Body of pancreas (tissue), 4 donors: ENCODE measurements around the gene DNTT. TPM values are rescaled to one million over a fixed set of nuclear protein-coding genes. Genes with fewer than 3 reads are reported as not detected.

Experiments used
- ATAC-seq: fragments of 150-250 bp; one replicate; pipeline ENCODE4 v1.9.1; 2016
- DNase-seq, 4 donors: peaks; one replicate each; pipeline ENCODE4 v3.0.0-alpha.2; 2019
- H3K27ac ChIP-seq, 4 donors: fragments of 200-600 bp; sonication (generic); 1 replicate in 3 of 4; 2 replicates in 1 of 4; pipeline versions ENCODE4 v1.5.1 to v1.6.1; 2016 to 2019; ENCODE audit warnings: mild to moderate bottlenecking in 1 of 4, mixed read lengths in 1 of 4, moderate library complexity in 1 of 4
- H3K27me3 ChIP-seq, 2 donors: fragments of 200-600 bp; sonication (generic); one replicate each; pipeline ENCODE4 v1.6.0; 2016; ENCODE audit warnings: mild to moderate bottlenecking in 1 of 2
- H3K36me3 ChIP-seq, 2 donors: fragments of 200-600 bp; sonication (generic); replicated peaks in 1 of 2; 2 replicates each; pipeline ENCODE4 v1.5.1; 2016; ENCODE audit warnings: low read depth in 2 of 2; ENCODE audit not compliant: insufficient read depth in 1 of 2
- H3K4me1 ChIP-seq: fragments of 200-600 bp; sonication (generic); one replicate; pipeline ENCODE4 v1.6.0; 2016
- H3K4me3 ChIP-seq, 2 donors: fragments of 200-600 bp; sonication (generic); 1 replicate in 1 of 2; 2 replicates in 1 of 2; pipeline ENCODE4 v1.5.1; 2016 to 2019
- H3K9me3 ChIP-seq, 3 donors: fragments of 200-600 bp; sonication (generic); 1 replicate in 2 of 3; 2 replicates in 1 of 3; pipeline ENCODE4 v1.5.1; 2016
- CTCF ChIP-seq, 7 experiments: fragments of 450-650 bp in 4 of 7; fragments of 200-600 bp in 3 of 7; sonication (generic) in 3 of 7; IDR thresholded peaks; one replicate each; pipeline ENCODE4 v1.5.1; 2016 to 2019; ENCODE audit warnings: antibody characterized with exemption in 7 of 7
- POLR2A ChIP-seq, 3 donors: fragments of 450-650 bp; IDR thresholded peaks; one replicate each; pipeline ENCODE4 v1.6.1; 2016; ENCODE audit warnings: antibody characterized with exemption in 3 of 3, mild to moderate bottlenecking in 2 of 3
- WGBS, 2 donors: methylation state at CpG; one replicate each; pipeline ENCODE4 v1.1.5; 2017; 5-methylcytosine and 5-hydroxymethylcytosine counted together
- intact Hi-C: fragments of 100-400 bp; cut with DNase I; formaldehyde crosslinking; loops from one replicate; pipeline ENCODE4 v1.15.1; 2023
- total RNA-seq, 2 donors: library from RNA; depleted of rRNA; stranded (reverse); fragments of >200 nt; gene quantifications; one replicate each; pipeline ENCODE4 v1.1.0, GENCODE V29; 2016

DNTT gene
- total RNA-seq, 2 donors from 2014 or later: not detected

- H3K27me3 ChIP-seq: no peaks in the 10 kb centered on the region
- WGBS, 2 donors: 71 to 75% methylated on average over 7 of the region's 7 CpGs
- intact Hi-C loops: no loop called here
- TF ChIP-seq POLR2A (IDR thresholded peaks at IDR 0.05): no peak
- TF ChIP-seq CTCF (IDR thresholded peaks at IDR 0.05): no peak
- no peaks in the 10 kb centered on the region for H3K4me1 ChIP-seq
- H3K9me3 ChIP-seq: no peaks in the 10 kb centered on the region
- no peaks in the 10 kb centered on the region for H3K36me3 ChIP-seq
- DNase-seq (no peak), ATAC-seq (no peak)
- no peak within 1 kb of the TSS for H3K27ac ChIP-seq
- no peak within 1 kb of the TSS for H3K4me3 ChIP-seq
Observed at GRCh38 chr10:96358851-96359540, 54.8 kb downstream of the DNTT start, which contains the start of gene OPALIN. TSS of gene OPALIN (minus strand) at chr10:96359002. CDS start at chr10:96358896, 106 bp downstream.

GRCh38 chr10:96359616-96360015 lies 55.4 kb downstream of the DNTT start:
- Histone ChIP-seq H3K4me3 (no peak overlapping the region), H3K9me3 (no peaks in the 10 kb centered on the region), H3K36me3 (no peaks in the 10 kb centered on the region), H3K27me3 (no peaks in the 10 kb centered on the region), H3K27ac (no peak overlapping the region), H3K4me1 (no peaks in the 10 kb centered on the region)
- 81 to 86% methylated on average over 6 of the region's 6 CpGs for WGBS, 2 donors
- intact Hi-C loops: no loop called here
- ATAC-seq (no peak), DNase-seq (no peak)
- TF ChIP-seq POLR2A (IDR thresholded peaks at IDR 0.05): no peak
- TF ChIP-seq CTCF (IDR thresholded peaks at IDR 0.05): no peak

GRCh38 chr10:96360331-96360730 lies 56.1 kb downstream of the DNTT start:
- no peak overlapping the region for H3K27ac ChIP-seq
- H3K9me3 ChIP-seq: no peaks in the 10 kb centered on the region
- no peak for ATAC-seq
- H3K27me3 ChIP-seq: no peaks in the 10 kb centered on the region
- no peak overlapping the region for H3K4me3 ChIP-seq
- H3K36me3 ChIP-seq: no peaks in the 10 kb centered on the region
- no peak for DNase-seq
- intact Hi-C loops: no loop called here
- no peaks in the 10 kb centered on the region for H3K4me1 ChIP-seq
- 80 to 92% methylated on average over 6 of the region's 6 CpGs for WGBS, 2 donors
- TF ChIP-seq CTCF (IDR thresholded peaks at IDR 0.05) (no peak), POLR2A (IDR thresholded peaks at IDR 0.05) (no peak)

GRCh38 chr10:96360766-96361165 lies 56.5 kb downstream of the DNTT start:
- Histone ChIP-seq H3K27me3 (no peaks in the 10 kb centered on the region), H3K4me1 (no peaks in the 10 kb centered on the region), H3K4me3 (no peak overlapping the region), H3K27ac (no peak overlapping the region), H3K36me3 (no peaks in the 10 kb centered on the region), H3K9me3 (no peaks in the 10 kb centered on the region)
- WGBS, 2 donors: 79 to 80% methylated on average over 3 of the region's 3 CpGs
- intact Hi-C loops: no loop called here
- ATAC-seq (no peak), DNase-seq (no peak)
- TF ChIP-seq CTCF (IDR thresholded peaks at IDR 0.05): no peak
- no peak for TF ChIP-seq POLR2A (IDR thresholded peaks at IDR 0.05)

- 86 to 97% methylated on average over 3 of the region's 3 CpGs for WGBS, 2 donors
- ATAC-seq: no peak
Observed at GRCh38 chr10:96365571-96365970, 61.3 kb downstream of the DNTT start.

More at GRCh38 chr10:96365571-96365970, 61.3 kb downstream of the DNTT start:
- Histone ChIP-seq H3K4me1 (peaks cover 1% of the 10 kb centered on the region), H3K36me3 (no peaks in the 10 kb centered on the region), H3K27ac (no peak overlapping the region), H3K4me3 (no peak overlapping the region), H3K27me3 (no peaks in the 10 kb centered on the region), H3K9me3 (no peaks in the 10 kb centered on the region)
- TF ChIP-seq CTCF (IDR thresholded peaks at IDR 0.05) (no peak), POLR2A (IDR thresholded peaks at IDR 0.05) (no peak)
- intact Hi-C loops: no loop called here
- no peak for DNase-seq
